Mesendoderm (in vitro differentiated cells): ENCODE data around the gene BRINP3.
A peak's percentile ranks its signal among the peaks of the same experiment; 100 is the strongest.

ENCODE experiments used
- DNase-seq: peaks from one replicate; pipeline ENCODE4 v3.0.0; 2013
- H2AK5ac ChIP-seq: 2 replicates; pipeline ENCODE4 v1.6.1; 2013; ENCODE audit warnings: low read length, inconsistent platforms
- H2BK120ac ChIP-seq: 2 replicates; pipeline ENCODE4 v1.6.1; 2013; ENCODE audit warnings: low read depth, mild to moderate bottlenecking, low read length, moderate library complexity, mixed read lengths
- H2BK15ac ChIP-seq: replicated peaks from 2 replicates; pipeline ENCODE4 v1.6.1; 2013; ENCODE audit warnings: low read depth, mild to moderate bottlenecking, moderate library complexity
- H2BK5ac ChIP-seq: 2 replicates; pipeline ENCODE4 v1.6.1; 2013; ENCODE audit warnings: low read length, inconsistent platforms
- H3K18ac ChIP-seq: 2 replicates; pipeline ENCODE4 v1.6.1; 2013; ENCODE audit warnings: mild to moderate bottlenecking, low read length, mixed read lengths
- H3K23ac ChIP-seq: one replicate; pipeline ENCODE4 v1.6.1; 2013; ENCODE audit warnings: low read length
- H3K27ac ChIP-seq: 2 replicates; pipeline ENCODE4 v1.5.1; 2013; ENCODE audit warnings: low read depth, mild to moderate bottlenecking, inconsistent platforms, low read length, moderate library complexity
- H3K27me3 ChIP-seq: 2 replicates; pipeline ENCODE4 v1.6.1; 2013; ENCODE audit warnings: low read length, control low read depth, mild to moderate bottlenecking, inconsistent platforms; ENCODE audit not compliant: insufficient read depth, poor library complexity
- H3K36me3 ChIP-seq: 2 replicates; pipeline ENCODE4 v1.6.1; 2013; ENCODE audit warnings: low read length, inconsistent platforms; ENCODE audit not compliant: control insufficient read depth, insufficient read depth
- H3K4ac ChIP-seq: one replicate; pipeline ENCODE4 v1.6.1; 2013; ENCODE audit warnings: low read depth, mild to moderate bottlenecking, low read length, moderate library complexity
- H3K4me1 ChIP-seq: 2 replicates; pipeline ENCODE4 v1.6.1; 2013; ENCODE audit warnings: low read depth, low read length, inconsistent platforms; ENCODE audit not compliant: control insufficient read depth
- H3K4me2 ChIP-seq: 2 replicates; pipeline ENCODE4 v1.6.1; 2013; ENCODE audit warnings: low read length
- H3K4me3 ChIP-seq: 2 replicates; pipeline ENCODE4 v1.5.1; 2013; ENCODE audit warnings: mild to moderate bottlenecking, low read length
- H3K56ac ChIP-seq: one replicate; pipeline ENCODE4 v1.6.1; 2013; ENCODE audit warnings: low read length
- H3K79me1 ChIP-seq: 2 replicates; pipeline ENCODE4 v1.6.1; 2013; ENCODE audit warnings: low read length, inconsistent platforms
- H3K79me2 ChIP-seq: 2 replicates; pipeline ENCODE4 v1.6.1; 2013; ENCODE audit warnings: mild to moderate bottlenecking, low read length; ENCODE audit not compliant: control insufficient read depth, insufficient read depth
- H3K9ac ChIP-seq: 2 replicates; pipeline ENCODE4 v1.6.1; 2013; ENCODE audit warnings: low read length, inconsistent platforms
- H4K5ac ChIP-seq: one replicate; pipeline ENCODE4 v1.6.1; 2013; ENCODE audit warnings: low read length
- H4K8ac ChIP-seq: one replicate; pipeline ENCODE4 v1.6.1; 2013; ENCODE audit warnings: low read depth, mild to moderate bottlenecking, control low read depth, low read length, moderate library complexity
- WGBS: extraction: QIAGEN DNeasy Blood & Tissue Kit; methylation state at CpG from one replicate; pipeline ENCODE4 v1.1.7; 2013; ENCODE audit warnings: low lambda C conversion rate, missing lambda C conversion rate; ENCODE audit not compliant: insufficient coverage; ENCODE audit errors: extremely low coverage; 5-methylcytosine and 5-hydroxymethylcytosine counted together

Gene BRINP3

DNA sequence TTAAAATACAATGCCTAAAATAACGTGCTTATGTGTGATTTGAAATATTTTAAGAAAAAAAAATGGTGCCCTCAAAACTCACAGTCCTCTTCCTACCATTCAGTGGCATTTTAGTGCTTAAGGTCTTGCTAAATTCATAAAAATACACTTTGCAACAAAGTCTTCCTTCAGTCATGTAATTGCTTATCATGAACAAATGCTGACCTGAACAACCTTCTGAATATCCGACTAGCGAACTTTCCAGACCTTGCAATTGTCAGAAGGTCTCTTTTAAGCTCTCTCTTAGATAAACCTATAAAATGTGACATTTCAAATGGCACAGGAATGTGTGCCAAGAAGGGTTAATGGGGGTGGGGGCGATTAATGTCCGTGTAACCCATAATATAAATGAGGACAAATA, 858 bp downstream of the BRINP3 start:
- Histone ChIP-seq H2BK15ac (no peak overlapping the region), H3K4me1 (peaks cover 5% of the 10 kb centered on the region), H3K9ac (no peak overlapping the region), H2BK120ac (no peak overlapping the region), H2BK5ac (no peak overlapping the region), H3K18ac (no peak overlapping the region), H4K5ac (no peak overlapping the region), H3K4me3 (no peak overlapping the region), H3K27me3 (peaks cover 3% of the 10 kb centered on the region), H3K56ac (no peak overlapping the region), H3K4me2 (no peak overlapping the region), H2AK5ac (no peak overlapping the region), H3K79me1 (no peaks in the 10 kb centered on the region), H3K36me3 (no peaks in the 10 kb centered on the region), H3K27ac (no peak overlapping the region), H3K79me2 (no peaks in the 10 kb centered on the region), H3K4ac (no peak overlapping the region), H4K8ac (no peak overlapping the region), H3K23ac (no peak overlapping the region)
- no CpG with 5 or more reads among the region's 5 CpGs for WGBS
- no peak for DNase-seq

DNA sequence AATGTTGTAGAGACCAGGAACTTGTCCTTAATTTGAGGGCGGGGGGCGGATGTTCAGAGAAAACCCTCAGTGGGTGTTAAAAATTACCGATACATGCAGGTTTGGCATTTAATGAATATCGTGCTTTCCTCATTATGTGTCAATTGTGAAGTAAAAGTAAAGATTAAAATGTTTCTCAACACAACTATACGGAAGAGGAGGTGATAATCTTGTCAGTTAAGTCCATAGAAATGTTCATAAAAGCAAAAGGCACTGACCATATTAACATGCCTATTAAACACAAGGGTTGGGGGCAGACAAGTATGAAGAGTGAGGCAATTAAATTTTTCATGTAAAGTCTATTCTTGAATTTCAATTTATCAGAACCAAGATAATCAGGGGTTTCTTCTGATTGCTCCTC, 1.3 kb downstream of the BRINP3 start:
- no peak overlapping the region for H4K5ac ChIP-seq
- no CpG with 5 or more reads among the region's 5 CpGs for WGBS
- peaks cover 5% of the 10 kb centered on the region for H3K4me1 ChIP-seq
- no peak overlapping the region for H3K18ac ChIP-seq
- no peak overlapping the region for H3K4me3 ChIP-seq
- no peak overlapping the region for H2BK15ac ChIP-seq
- DNase-seq = no peak
- H2BK120ac ChIP-seq = no peak overlapping the region
- no peak overlapping the region for H4K8ac ChIP-seq
- H3K79me2 ChIP-seq = no peaks in the 10 kb centered on the region
- H3K56ac ChIP-seq = no peak overlapping the region
- no peak overlapping the region for H3K23ac ChIP-seq
- H3K79me1 ChIP-seq = no peaks in the 10 kb centered on the region
- no peak overlapping the region for H3K9ac ChIP-seq
- H2AK5ac ChIP-seq = no peak overlapping the region
- H3K36me3 ChIP-seq = no peaks in the 10 kb centered on the region
- H3K4ac ChIP-seq = no peak overlapping the region
- peaks cover 3% of the 10 kb centered on the region for H3K27me3 ChIP-seq
- H3K4me2 ChIP-seq = no peak overlapping the region
- no peak overlapping the region for H3K27ac ChIP-seq
- H2BK5ac ChIP-seq = no peak overlapping the region

DNA sequence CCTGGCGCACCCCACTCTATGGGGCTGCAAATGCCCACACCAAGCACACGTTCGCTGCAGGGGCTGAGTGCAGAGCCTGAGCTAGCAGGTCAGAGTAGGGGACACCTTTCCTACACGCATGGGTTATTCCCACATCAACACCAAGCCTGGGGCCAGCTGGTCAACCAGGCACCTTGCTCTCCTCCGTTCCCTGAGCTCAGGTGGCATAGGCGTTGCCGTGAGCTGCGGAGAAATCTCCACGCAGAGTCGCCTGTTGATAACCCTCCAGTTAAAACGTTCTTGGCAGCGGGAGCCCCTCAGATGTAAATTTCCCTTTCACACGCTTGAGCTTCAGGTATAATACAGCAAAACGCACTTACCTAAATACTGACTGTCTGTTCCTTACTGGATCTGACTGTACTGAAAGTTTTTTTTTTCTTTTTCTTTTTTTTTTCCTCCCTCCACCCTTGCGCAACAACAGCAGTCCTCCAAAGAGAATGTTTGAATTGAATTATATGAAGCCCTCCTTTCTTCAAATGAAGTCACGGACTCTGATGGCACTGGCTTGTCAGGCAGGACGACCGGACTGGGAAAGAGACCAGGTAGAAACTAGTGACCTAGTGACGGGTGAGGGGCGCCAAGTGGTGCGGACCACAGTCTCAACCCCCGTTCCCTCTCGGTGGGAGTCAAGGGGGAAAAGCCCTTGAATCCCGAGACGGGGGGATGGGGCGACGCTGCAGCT, 2.1 kb downstream of the BRINP3 start:
- Histone ChIP-seq H3K56ac (peak overlapping the region; percentile 40), H3K23ac (no peak overlapping the region), H3K9ac (peak overlapping the region; percentile 14), H2BK5ac (no peak overlapping the region), H2BK120ac (no peak overlapping the region), H3K18ac (no peak overlapping the region), H2AK5ac (no peak overlapping the region), H3K79me2 (no peaks in the 10 kb centered on the region), H4K8ac (no peak overlapping the region), H3K4me1 (peaks cover 5% of the 10 kb centered on the region), H3K79me1 (no peaks in the 10 kb centered on the region), H2BK15ac (no peak overlapping the region), H3K4ac (no peak overlapping the region), H3K27ac (no peak overlapping the region), H3K27me3 (peaks cover 3% of the 10 kb centered on the region), H4K5ac (no peak overlapping the region), H3K4me3 (peak overlapping the region; percentile 18), H3K4me2 (peak overlapping the region; percentile 86), H3K36me3 (no peaks in the 10 kb centered on the region)
- WGBS = no CpG with 5 or more reads among the region's 27 CpGs
- DNase-seq = peak; percentile 30

DNA sequence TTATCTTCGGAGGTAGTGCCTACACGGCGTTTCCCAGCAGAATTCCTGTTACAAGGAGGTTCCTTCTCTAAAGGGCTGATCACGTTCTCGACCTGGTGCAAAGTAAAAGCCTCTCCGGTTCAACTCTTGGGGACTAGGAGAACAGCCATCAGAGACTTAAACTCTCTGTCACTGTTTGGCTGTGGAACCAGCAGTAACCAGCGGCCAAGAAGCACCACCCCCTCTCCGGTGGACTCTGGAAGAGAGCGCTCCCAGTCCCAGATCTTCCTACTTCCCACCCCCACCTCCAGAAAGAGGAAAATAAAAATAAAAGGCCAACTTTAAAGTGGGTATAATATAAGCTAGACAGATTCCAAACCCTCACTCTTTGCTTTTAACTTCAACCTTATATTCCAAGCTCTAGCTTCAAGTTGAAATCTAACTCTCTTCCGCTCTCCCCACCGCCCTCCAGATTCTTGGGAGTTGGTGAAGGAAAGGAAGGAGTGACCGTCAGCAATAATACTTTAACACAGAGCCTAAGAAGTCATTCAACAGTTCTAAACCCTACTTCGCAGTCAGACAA, 2.9 kb downstream of the BRINP3 start:
- peak overlapping the region; percentile 30 for H3K9ac ChIP-seq
- no CpG with 5 or more reads among the region's 13 CpGs for WGBS
- DNase-seq = peak; percentile 49
- no peaks in the 10 kb centered on the region for H3K79me2 ChIP-seq
- H3K27me3 ChIP-seq = peaks cover 3% of the 10 kb centered on the region
- no peak overlapping the region for H3K4ac ChIP-seq
- H2BK15ac ChIP-seq = no peak overlapping the region
- H2BK5ac ChIP-seq = no peak overlapping the region
- no peak overlapping the region for H2BK120ac ChIP-seq
- H3K4me1 ChIP-seq = peaks cover 5% of the 10 kb centered on the region
- no peak overlapping the region for H3K18ac ChIP-seq
- H4K5ac ChIP-seq = no peak overlapping the region
- no peak overlapping the region for H3K4me3 ChIP-seq
- no peak overlapping the region for H2AK5ac ChIP-seq
- H3K56ac ChIP-seq = peak overlapping the region; percentile 12
- no peaks in the 10 kb centered on the region for H3K36me3 ChIP-seq
- no peak overlapping the region for H3K27ac ChIP-seq
- no peak overlapping the region for H3K23ac ChIP-seq
- no peak overlapping the region for H4K8ac ChIP-seq
- peak overlapping the region; percentile 46 for H3K4me2 ChIP-seq
- no peaks in the 10 kb centered on the region for H3K79me1 ChIP-seq

DNA sequence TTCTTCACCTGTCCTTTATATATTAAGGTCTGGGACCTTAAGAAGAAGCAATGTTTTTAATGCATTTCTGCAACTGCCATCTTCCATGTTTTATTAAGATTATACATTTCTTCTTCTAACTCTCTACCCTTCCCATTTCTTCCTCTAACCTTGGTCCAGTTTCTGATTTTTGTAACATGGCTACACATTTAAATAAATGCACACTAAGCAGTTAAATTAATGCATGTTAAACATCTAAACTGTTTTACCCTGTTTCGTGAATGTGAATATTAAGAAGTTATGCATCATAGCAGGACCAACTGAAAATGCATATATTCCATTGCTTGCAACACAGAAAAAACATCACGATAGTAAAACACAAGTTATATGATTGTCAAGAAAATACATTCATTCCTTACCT, 3.7 kb downstream of the BRINP3 start:
- no peak overlapping the region for H3K4ac ChIP-seq
- H3K4me2 ChIP-seq = no peak overlapping the region
- no peak overlapping the region for H2BK15ac ChIP-seq
- no peak overlapping the region for H4K8ac ChIP-seq
- H3K4me3 ChIP-seq = no peak overlapping the region
- peaks cover 2% of the 10 kb centered on the region for H3K4me1 ChIP-seq
- H3K27me3 ChIP-seq = peaks cover 3% of the 10 kb centered on the region
- no peaks in the 10 kb centered on the region for H3K36me3 ChIP-seq
- no peak for DNase-seq
- no CpG with 5 or more reads among the region's 2 CpGs for WGBS
- no peak overlapping the region for H2AK5ac ChIP-seq
- H3K27ac ChIP-seq = no peak overlapping the region
- no peaks in the 10 kb centered on the region for H3K79me1 ChIP-seq
- H3K56ac ChIP-seq = no peak overlapping the region
- no peaks in the 10 kb centered on the region for H3K79me2 ChIP-seq
- no peak overlapping the region for H3K9ac ChIP-seq
- H3K18ac ChIP-seq = no peak overlapping the region
- no peak overlapping the region for H3K23ac ChIP-seq
- no peak overlapping the region for H4K5ac ChIP-seq
- no peak overlapping the region for H2BK120ac ChIP-seq
- H2BK5ac ChIP-seq = no peak overlapping the region

DNA sequence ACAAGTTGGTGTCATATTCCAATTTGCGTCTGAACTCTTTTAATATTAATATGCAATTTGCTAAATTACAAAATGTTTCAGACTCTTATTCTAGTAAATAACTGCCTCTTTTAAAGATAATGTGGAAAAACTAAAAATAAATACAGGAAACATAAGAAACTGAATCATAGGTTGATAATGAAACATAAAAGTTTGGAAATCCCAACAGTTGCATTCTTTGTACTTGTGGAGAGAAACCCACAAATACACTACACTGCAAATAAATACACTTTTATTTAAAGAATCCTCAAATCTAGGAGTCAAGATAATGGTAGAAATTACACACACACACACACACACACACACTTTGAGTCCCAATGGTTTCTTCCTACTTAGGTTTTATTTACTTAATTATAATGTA, 5.2 kb downstream of the BRINP3 start:
- Histone ChIP-seq H3K9ac (no peak overlapping the region), H3K79me1 (no peaks in the 10 kb centered on the region), H3K27me3 (peaks cover 3% of the 10 kb centered on the region), H2BK15ac (no peak overlapping the region), H3K4ac (no peak overlapping the region), H4K5ac (no peak overlapping the region), H2AK5ac (no peak overlapping the region), H2BK120ac (no peak overlapping the region), H3K27ac (no peak overlapping the region), H3K23ac (no peak overlapping the region), H2BK5ac (no peak overlapping the region), H3K4me1 (peaks cover 2% of the 10 kb centered on the region), H4K8ac (no peak overlapping the region), H3K56ac (no peak overlapping the region), H3K4me2 (no peak overlapping the region), H3K4me3 (no peak overlapping the region), H3K79me2 (no peaks in the 10 kb centered on the region), H3K18ac (no peak overlapping the region), H3K36me3 (no peaks in the 10 kb centered on the region)
- no peak for DNase-seq
- WGBS = no CpG with 5 or more reads among the region's 1 CpG
